SK-N-DZ (cell line): ENCODE results near the gene DDX54.
"Not testable (repeated sequence)": the region's sequence is repeated elsewhere in the genome, so short reads cannot be mapped to it uniquely, and the experiment has no call there.

ENCODE experiments used
- DNase-seq: peaks from one replicate; pipeline ENCODE4 v3.0.0-alpha.2; 2015; ENCODE audit warnings: low spot score
- small RNA-seq, 2 experiments: library from RNA; depleted of rRNA; stranded (forward); fragments of <200 nt; gene quantifications; one replicate each; pipeline ENCODE3, GENCODE V24; 2014

DDX54 gene

GRCh38 chr12:113120670-113121370 lies 64.5 kb downstream of the DDX54 start:
- no peak for DNase-seq

- DNase-seq: no peak
Measured at GRCh38 chr12:113119980-113120669, 65.2 kb downstream of the DDX54 start.

DNA sequence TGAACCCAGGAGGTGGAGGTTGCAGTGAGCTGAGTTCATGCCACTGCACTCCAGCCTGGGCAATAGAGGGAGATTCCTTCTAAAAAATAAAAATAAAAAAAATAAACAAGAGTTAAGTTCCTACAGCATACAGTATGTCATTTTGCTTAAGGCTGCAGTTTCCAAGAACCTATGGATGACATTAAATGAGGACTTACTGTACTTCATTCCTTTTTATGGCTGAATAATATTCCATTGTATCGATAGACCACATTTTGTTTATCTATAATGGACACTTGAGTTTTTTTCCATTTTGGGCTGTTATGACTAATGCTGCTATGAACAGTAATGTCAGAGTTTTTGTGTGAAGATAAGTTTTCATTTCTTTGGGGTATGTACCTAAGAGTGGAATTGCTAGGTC lies 67.1 kb downstream of the DDX54 start:
- DNase-seq: no peak

GRCh38 chr12:113117684-113118083 lies 67.6 kb downstream of the DDX54 start:
- not testable (repeated sequence) for DNase-seq

GRCh38 chr12:113116875-113117274 lies 68.4 kb downstream of the DDX54 start:
- DNase-seq: no peak

DNA sequence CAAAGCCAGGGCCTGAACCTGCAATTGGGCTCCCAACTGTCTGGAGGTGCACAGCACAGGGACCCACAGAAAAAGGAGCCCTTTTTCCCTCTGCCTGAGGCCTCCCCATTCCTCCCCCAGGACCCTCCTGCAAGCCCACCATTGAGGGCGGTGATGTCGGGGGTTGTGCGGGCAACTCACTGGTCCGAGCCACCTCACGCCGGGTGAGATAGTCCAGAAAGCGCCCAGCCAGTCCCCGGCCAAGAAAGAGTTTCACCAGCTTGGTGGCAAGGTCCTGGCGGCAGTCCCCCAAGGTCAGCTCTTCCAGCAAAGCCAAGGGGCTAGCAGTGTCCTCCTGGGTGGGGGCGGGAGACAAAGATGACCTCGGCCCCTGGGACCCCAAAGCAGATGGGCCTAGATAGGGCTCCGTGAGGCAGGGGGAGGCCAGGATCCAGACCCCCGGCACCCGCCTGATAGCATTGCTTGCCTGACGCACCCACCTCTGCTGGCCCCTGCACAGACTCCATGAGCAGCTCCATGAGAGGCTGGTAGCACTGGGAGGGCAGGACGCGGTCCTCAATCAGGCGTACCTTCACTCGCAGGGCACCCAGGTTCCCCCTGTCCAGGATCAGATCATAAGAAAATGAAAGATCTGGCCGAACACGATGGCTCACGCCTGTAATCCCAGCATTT lies 69.7 kb downstream of the DDX54 start:
- DNase-seq: no peak

GRCh38 chr12:113114447-113115178 lies 70.7 kb downstream of the DDX54 start:
- no peak for DNase-seq

DNA sequence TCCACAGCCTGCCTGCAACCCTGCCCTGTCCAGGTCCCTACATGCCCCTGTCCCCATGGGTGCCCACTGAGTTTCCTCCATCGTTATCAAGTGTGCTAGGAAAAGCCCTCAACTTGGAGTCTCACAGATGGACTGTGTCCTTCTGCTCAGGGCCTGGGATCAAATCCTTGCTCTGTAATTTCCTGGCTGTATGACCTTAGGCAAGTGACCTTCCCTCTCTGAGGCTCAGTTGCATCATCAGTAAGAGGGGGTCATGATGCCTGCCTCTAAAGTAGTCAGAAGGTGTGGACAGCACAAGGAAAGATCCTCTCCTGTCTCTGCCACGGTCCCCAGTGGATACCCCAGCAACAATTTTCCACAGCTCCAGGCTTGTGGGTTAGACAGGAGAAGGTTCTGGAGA lies 71.9 kb downstream of the DDX54 start:
- DNase-seq: no peak

GRCh38 chr12:113112043-113112899 lies 73.0 kb downstream of the DDX54 start:
- DNase-seq: no peak

GRCh38 chr12:113111247-113111646 lies 74.0 kb downstream of the DDX54 start:
- no peak for DNase-seq

DNA sequence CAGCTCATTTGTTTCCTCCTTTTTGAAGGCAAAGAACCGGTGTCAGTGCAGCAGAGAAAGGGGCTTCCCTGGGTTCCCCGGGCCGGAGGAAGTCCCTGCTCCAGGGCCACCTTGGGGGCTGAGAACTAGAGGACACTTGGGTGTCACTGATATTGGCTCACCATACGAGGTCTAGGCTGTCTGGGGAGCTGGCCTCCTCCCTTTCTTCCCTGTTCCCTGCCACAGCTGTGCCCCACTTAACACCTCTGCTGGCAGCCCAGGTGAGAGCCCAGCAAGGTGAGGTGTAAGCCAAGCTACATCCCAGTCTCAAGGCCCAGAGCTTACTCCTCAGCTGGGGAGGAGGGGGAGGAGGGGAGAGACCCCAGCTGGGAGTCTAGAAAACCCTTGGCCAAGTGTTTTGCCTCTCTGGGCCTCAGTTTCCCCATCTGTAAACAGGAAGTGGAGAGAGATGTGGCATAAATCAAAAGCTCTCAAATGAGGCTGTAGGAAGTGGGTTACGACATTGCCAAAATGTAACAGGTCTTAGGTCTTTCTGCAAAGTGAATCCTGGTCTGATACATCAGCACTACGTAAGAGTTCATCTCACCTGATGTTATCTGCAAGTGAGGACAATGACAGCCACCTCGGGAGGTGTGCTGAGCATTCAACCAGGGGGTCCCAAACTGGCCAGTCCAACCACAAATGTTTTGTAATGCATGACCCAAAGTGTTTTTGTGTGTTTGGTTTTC lies 75.2 kb downstream of the DDX54 start:
- no peak for DNase-seq

DNA sequence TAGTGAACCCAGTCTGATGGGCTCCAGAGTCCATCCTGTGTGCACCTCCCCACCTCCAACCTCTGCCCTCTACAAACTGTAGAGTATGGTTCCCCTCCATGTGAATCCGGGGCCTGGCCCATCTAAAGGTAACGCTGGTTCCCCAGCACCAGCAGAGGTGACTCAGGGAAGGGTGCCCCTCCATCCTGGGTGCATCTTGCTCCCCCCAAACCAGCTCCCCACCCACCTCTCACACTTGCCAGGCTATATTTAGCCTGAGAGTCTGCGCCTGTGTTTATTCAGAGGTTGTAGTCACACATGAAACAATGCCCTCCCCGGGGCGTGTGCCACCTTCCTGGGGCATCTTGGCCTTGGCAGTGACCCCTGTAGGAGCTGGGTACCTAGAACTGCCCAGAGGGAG lies 75.9 kb downstream of the DDX54 start:
- DNase-seq: no peak

GRCh38 chr12:113108308-113108707 lies 77.0 kb downstream of the DDX54 start:
- DNase-seq: no peak

Small RNAs within 50 kb of the gene (small RNA-seq; reads per million reads assigned to genes)
- gene MIR7106 (0 reads per million in 2 experiments), gene RF00019 (0 reads per million in 2 experiments)
